Activated effector memory CD4-positive, alpha-beta T cell treated with Interleukin-2 at 50 U/mL for 16 hours (primary cell): ENCODE results near the gene PIGL.
"Not testable (repeated sequence)": the region's sequence is repeated elsewhere in the genome, so short reads cannot be mapped to it uniquely, and the experiment has no call there.

ENCODE experiments used
- DNase-seq: peaks from one replicate; pipeline ENCODE4 v3.0.0-alpha.2; 2020

PIGL gene

GRCh38 chr17:16222406-16222805 lies 5.4 kb downstream of the PIGL start:
- DNase-seq = no peak

DNA sequence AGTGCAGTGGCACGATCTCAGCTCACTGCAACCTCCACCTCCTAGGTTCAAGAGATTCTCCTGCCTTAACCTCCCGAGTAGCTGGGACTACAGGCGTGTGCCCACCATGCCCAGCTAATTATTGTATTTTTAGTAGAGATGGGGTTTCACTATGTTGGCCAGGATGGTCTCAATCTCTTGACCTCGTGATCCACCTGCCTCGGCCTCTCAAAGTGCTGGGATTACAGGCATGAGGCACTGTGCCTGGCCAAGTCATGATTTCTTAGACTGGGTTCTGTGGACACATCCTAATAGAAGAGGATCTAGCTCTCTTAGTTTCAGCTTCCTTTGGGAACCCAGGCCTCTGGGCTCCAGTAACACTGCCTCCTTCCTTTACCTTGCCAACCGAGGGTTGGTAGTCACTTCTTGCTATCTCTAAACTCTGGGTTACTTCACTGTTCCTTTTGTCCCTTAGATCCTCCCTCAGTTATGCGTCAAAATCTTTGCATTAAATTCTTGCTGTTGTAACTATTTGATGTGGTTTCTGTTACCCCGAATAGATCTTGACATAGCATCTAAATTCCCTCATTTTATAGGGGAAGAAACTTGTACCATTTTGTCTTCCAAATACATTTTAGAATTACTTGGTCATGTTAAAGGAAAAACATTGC lies 13.0 kb downstream of the PIGL start:
- not testable (repeated sequence) for DNase-seq

DNA sequence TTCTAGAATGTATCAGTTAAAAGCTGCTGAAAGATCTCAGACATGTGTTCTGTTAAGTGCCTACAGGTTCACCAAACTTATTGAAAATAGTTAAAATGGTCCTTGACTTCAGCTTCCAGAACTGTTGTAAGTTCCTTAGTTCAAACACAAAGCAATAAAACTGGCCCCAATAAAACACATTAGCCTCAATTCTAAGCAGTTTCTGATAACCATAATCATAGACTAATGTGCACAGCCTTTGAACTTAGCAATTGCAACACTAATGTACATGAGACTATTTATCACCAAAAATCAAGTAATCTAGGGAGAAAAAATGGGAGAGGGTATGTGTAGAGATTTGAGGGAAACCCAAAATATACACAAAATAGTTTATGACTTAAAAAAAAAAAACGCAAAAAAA lies 15.4 kb downstream of the PIGL start:
- no peak for DNase-seq

GRCh38 chr17:16239931-16240330 lies 22.9 kb downstream of the PIGL start:
- DNase-seq = no peak

GRCh38 chr17:16241906-16242399 lies 24.9 kb downstream of the PIGL start:
- DNase-seq = no peak

DNA sequence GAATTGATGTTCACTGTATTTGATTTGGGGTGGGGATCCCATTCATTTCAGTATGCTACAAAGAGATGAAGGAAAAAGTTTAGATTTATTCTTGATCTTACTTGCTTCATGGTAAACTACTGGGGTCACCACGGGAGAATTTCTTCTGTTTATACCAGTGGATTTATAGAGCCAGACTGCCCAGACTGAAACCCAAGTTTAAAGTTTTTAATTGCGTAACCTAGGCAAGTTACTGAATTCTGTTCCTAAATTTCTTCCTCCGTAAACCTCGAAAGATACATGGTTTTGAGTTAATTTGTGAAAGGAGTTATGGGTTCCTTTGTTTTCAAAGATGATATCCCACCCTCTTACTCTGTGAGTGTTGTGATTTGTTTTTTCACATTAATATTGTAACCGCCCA lies 26.4 kb downstream of the PIGL start:
- DNase-seq = no peak

DNA sequence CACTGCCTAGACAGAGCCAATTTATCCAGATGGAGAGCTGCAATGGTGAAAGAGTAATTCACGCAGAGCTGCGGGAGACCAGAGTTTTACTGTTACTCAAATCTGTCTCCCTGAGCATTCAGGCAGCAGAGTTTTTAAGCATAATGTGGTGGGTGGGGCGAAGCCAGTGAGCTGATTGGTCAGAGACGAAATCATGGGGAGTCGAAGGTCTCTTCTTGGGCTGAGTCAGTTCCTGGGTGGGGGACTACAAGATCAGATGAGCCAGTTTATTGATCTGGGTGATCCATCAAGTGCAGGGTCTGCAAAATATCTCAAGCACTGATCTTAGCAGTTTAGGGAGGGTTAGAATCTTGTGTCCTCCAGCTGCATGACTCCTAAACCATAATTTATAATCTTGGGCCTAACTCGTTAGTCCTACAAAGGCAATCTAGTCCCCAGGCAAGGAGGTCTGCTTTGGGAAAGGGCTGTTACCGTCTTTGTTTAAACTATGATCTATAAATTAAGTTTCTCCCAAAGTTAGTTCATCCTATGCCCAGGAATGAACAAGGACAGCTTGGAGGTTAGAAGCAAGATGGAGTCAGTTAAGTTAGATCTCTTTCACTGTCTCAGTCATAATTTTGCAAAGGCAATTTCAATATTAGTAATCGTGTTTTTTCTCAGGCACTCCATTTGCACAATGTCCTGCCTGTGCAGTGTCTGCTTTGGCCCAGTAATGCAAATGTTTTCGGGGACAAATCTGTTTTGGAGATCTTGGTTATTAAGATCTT lies 27.0 kb downstream of the PIGL start:
- no peak for DNase-seq

GRCh38 chr17:16247586-16247984 lies 30.6 kb downstream of the PIGL start:
- no peak for DNase-seq

DNA sequence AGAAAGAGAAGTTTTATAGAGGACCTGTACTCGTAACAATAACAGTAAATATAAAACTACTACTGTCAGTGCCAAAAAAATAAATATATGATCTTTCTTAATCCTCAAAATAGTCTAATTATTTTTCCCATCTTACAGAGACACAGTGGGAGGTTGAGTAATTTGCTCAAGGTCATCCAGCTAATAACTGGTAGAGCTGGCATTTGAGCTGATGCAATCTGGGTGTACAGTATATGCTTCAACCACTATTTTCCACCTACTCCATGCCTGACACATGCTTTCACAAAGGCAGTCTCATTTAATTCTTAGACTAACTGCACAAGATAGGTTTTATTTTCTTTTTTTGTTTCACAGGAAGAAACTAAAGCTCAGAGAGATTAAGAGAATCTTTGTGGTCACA lies 33.6 kb downstream of the PIGL start:
- DNase-seq = no peak

GRCh38 chr17:16251043-16251442 lies 34.0 kb downstream of the PIGL start:
- no peak for DNase-seq

GRCh38 chr17:16251556-16251955 lies 34.5 kb downstream of the PIGL start:
- DNase-seq = no peak

DNA sequence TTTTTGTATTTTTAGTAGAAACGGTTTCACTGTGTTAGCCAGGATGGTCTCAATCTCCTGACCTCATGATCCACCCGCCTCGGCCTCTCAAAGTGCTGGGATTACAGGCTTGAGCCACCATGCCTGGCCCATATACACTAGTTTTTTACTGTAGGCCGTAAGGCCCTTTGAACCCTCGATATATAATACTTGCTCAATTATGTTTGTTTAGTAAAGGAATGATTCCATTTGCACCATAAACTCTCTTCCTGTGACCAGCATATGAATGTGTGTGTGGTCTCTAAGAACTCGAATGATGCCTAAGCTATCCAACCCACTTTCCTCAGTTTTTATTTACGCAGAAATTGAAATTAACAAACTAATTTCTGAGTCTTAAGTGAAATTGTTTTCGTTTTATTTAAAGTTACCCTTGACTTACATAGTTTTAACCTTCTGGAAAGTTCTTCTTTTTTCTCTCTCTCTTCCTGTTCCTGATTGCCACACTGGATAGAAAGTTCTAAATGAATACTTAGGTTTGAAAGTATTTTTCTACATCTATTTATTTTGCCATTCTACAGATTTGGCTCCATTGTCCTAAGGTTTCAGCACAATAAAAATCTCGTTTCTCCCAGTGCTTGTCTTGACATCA lies 37.9 kb downstream of the PIGL start:
- DNase-seq = no peak

DNA sequence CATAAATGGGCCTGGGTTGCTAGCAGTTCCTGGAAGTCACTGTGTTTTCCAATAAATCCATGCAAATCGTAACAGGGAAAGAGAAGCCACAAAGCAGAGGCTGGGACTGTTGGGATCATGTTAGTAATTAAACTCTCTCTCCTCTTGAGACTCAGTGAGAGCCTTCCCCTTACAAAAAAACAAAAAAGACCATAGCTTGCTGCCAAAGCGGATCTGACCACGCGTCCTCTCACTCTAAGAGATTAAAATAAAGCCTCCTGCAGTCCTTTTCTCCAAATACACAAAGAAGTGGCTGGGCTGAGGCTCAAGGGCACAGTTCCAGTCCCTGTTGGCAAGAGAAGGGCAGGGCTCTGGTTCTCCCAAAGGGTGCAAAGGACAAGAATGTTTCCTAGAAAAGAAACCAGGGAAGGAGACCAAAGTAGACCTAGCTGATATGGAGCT lies 38.5 kb downstream of the PIGL start:
- DNase-seq = no peak

- DNase-seq = no peak
Measured at GRCh38 chr17:16258901-16259300, 41.9 kb downstream of the PIGL start.

DNA sequence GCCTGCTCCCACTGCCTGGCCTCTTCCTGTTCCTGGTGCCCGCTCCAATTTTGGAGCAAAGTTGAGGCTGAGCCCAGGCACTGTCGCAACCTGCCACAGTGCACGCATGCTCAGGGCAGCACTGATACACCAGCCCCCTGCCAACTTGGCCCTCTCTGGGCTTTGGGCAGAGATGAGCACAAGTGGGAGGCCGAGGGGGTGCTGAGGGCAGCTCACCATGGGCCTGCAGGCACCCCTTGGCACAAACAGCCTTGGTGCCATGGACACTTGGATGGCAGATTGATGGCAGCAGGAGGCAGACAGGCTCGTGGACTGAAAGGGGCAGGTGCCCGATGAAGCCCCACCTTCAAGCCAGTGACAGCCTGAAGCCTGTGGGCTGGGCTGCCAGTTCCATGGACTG lies 42.9 kb downstream of the PIGL start:
- DNase-seq = no peak

GRCh38 chr17:16261049-16261448 lies 44.0 kb downstream of the PIGL start:
- no peak for DNase-seq

GRCh38 chr17:16262201-16262600 lies 45.2 kb downstream of the PIGL start:
- DNase-seq = no peak

DNA sequence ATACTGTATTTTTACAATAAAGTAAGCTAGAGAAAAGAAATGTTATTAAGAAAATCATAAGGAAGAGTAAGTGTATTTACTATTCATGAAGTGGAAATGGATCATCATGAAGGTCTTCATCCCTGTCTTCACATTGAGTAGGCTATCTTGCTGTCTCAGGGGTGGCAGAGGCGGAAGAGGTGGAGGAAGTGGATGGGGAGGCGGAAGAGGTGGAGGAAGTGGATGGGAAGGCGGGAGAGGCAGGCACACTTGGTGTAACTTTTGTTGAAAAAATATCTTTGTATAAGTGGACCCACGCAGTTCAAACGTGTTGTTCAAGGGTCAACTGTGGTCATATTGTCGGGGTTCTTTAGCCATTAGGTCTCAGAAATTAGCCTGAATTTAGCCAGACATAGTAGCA lies 50.2 kb downstream of the PIGL start:
- DNase-seq = no peak

GRCh38 chr17:16269658-16270057 lies 52.6 kb downstream of the PIGL start:
- DNase-seq = no peak

- DNase-seq = no peak
Measured at GRCh38 chr17:16272111-16272840, 55.3 kb downstream of the PIGL start.

DNA sequence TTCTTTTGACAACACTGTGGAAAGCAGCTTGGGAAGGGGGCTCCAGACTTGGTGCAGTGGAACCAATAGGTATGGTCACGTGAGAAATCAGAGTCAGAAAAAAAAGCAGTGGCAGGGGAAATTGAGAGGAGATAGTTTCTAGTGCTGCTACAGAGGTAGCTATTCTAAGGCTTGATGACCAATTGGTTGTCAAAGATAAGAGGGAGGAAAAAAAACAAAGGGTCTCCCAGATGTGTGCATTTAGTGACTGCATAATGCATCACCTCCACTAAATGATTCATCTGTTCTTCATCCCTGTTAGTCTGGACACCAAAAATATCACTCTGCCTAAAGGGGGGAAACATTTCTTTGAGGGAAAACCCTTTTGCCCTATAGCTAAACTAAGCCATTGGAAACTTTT lies 56.5 kb downstream of the PIGL start:
- no peak for DNase-seq

GRCh38 chr17:16273929-16274339 lies 56.9 kb downstream of the PIGL start:
- DNase-seq = no peak

GRCh38 chr17:16275024-16275423 lies 58.0 kb downstream of the PIGL start:
- no peak for DNase-seq
